ENCODE measurements around the gene PDGFRB. TPM values are rescaled to one million over a fixed set of nuclear protein-coding genes. Genes with fewer than 3 reads are reported as not detected.

The PDGFRB gene
- total and polyA plus RNA-seq, 9 of the 15 experiments (the other 6 are each of a cell fraction or from before 2014, with no cell fraction given), result 0.01 to 1.5 (median 0.09) TPM; not detected in 3

DNA sequence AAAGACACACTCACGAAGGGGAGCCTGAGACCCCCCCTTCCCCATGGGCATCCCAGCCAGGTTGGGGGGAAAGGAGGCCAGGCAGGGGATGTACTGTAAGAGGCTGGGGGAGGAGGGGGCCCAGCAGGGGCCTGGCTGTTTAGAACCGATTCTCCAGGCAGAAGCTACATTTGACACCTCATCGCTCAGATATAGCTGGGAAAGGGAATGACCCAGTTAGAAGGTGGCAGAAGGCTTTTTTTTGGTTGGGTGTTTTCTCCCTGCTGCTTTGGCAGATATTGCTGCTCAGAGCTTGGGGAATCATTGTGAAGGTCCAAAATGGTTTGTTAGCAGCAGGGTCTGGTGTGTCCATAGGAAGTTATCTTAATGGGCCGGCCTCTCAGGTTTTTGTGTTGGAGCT is 16.9 kb upstream of the PDGFRB start (continued):
- no peak for TF ChIP-seq ZNF639 (CRISPR knock-in tag; conservative IDR thresholded peaks at IDR 0.05 in 1 of 2, IDR thresholded peaks at IDR 0.05 in 1 of 2)
- no peak for TF ChIP-seq ARID2 (IDR thresholded peaks at IDR 0.05)
- TF ChIP-seq MAX (CRISPR knock-in tag; IDR thresholded peaks at IDR 0.05), result no peak
- no peak for TF ChIP-seq HNRNPUL1 (IDR thresholded peaks at IDR 0.05; ENCODE audit: low read length)

DNA sequence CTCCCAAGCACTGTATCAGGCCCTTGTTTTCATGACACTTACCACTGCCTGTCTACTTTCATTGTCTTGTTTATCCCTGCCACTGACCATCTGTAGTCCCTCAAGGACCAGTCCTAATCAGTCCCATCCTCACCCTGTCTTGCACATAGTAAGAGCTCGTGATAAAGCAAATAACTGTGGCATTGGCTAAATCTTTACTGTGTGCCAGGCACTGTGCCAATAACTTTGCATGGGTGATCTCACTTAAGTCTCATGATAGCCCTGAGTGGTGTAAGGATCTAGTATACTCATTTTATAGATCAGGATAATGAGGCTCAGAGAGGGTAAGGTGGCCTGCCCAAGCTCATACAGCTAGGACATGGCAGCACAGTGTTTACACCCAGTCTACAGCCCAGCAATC is 16.5 kb upstream of the PDGFRB start:
- Histone ChIP-seq H3K9ac (ENCODE audit: insufficient read depth in 1 of 2, low read depth in 2 of 2, low read length in 2 of 2) (no peak overlapping the region), H2AFZ (ENCODE audit: low read depth, low read length) (no peak overlapping the region), H3K79me2 (ENCODE audit: control insufficient read depth, insufficient read depth, low read length) (no peaks in the 10 kb centered on the region), H3K4me1 (replicated peaks in 1 of 2; ENCODE audit: control insufficient read depth in 2 of 2, insufficient read depth in 2 of 2, low read length in 2 of 2) (peaks cover 0 to 2% of the 10 kb centered on the region in 2 experiments; a peak in 2 of 5 replicates), H3K4me3 (no peak overlapping the region), H3K36me3 (ENCODE audit: control insufficient read depth, insufficient read depth, low read length) (no peaks in the 10 kb centered on the region), H3K9me3 (replicated peaks; ENCODE audit: control insufficient read depth, insufficient read depth, low read depth, low read length) (no peaks in the 10 kb centered on the region), H3K27ac (ENCODE audit: extremely low read depth, low read depth, low read length) (no peak overlapping the region), H4K20me1 (replicated peaks; ENCODE audit: control insufficient read depth, insufficient read depth, low read length) (peaks cover 3% of the 10 kb centered on the region; the same call in 1 of the 2 replicates), H3K9me1 (ENCODE audit: control insufficient read depth, insufficient read depth, low read length) (no peaks in the 10 kb centered on the region), H3K4me2 (ENCODE audit: insufficient read depth, low read length) (no peak overlapping the region), H3K27me3 (ENCODE audit: control insufficient read depth in 2 of 2, insufficient read depth in 2 of 2, low read length in 2 of 2) (peaks cover 26 to 66% of the 10 kb centered on the region in 2 experiments)
- no TSS peak for BruUV-seq (replicated peaks)
- intact Hi-C loops (cut with micrococcal nuclease), result no loop called here
- in situ Hi-C loops (cut with MboI), result no loop called here
- 0% methylated on average over 1 of the region's 1 CpG for WGBS (ENCODE audit: insufficient coverage, low coverage, missing lambda C conversion rate)
- no peak for TF ChIP-seq CBX5 (IDR thresholded peaks at IDR 0.05; ENCODE audit: borderline replicate concordance, low read depth)
- peak; percentile 82 for TF ChIP-seq ZFP36 (IDR thresholded peaks at IDR 0.05; ENCODE audit: low read depth, low read length, partially characterized antibody)
- CTCF ChIA-PET (ENCODE audit: low intra/inter-chr PET ratio), result no interaction called here
- POLR2A ChIA-PET, result interaction anchor here (0.5 to 1.0 kb wide), 4 partner anchors 11 to 222 kb away, joined by 3 to 4 read pairs (median 3); no protein-coding TSS in a partner anchor
- FAIRE-seq, result no peak
- no peak for ATAC-seq
- DNase-seq (ENCODE audit: extremely low read depth in 1 of 4, low spot score in 3 of 4), result no peak
